Activated CD8-positive, alpha-beta memory T cell treated with anti-CD3 and anti-CD28 coated beads for 36 hours (primary cell): Measurements from ENCODE around the gene CRIP2. TPM values are rescaled to one million over a fixed set of nuclear protein-coding genes. Genes with fewer than 3 reads are reported as not detected.

ENCODE experiments used
- CTCF ChIA-PET: fragments of 350-600 bp; sonication (Branson Sonifier 250); formaldehyde crosslinking; loops from one replicate; lab custom pipeline; 2021; ENCODE audit warnings: antibody characterized with exemption; lab: Charles Lee
- POLR2A ChIA-PET: fragments of 350-600 bp; sonication (Branson Sonifier 250); formaldehyde crosslinking; loops from one replicate; lab custom pipeline; 2021; ENCODE audit warnings: antibody characterized with exemption; lab: Charles Lee
- total RNA-seq, 2 experiments: library from RNA; stranded (reverse); gene quantifications; one replicate each; pipeline ENCODE4 v1.2.3, GENCODE V29; 2021

Gene CRIP2
- total RNA-seq, 2 experiments from 2014 or later, result 1.0 to 1.2 TPM

DNA sequence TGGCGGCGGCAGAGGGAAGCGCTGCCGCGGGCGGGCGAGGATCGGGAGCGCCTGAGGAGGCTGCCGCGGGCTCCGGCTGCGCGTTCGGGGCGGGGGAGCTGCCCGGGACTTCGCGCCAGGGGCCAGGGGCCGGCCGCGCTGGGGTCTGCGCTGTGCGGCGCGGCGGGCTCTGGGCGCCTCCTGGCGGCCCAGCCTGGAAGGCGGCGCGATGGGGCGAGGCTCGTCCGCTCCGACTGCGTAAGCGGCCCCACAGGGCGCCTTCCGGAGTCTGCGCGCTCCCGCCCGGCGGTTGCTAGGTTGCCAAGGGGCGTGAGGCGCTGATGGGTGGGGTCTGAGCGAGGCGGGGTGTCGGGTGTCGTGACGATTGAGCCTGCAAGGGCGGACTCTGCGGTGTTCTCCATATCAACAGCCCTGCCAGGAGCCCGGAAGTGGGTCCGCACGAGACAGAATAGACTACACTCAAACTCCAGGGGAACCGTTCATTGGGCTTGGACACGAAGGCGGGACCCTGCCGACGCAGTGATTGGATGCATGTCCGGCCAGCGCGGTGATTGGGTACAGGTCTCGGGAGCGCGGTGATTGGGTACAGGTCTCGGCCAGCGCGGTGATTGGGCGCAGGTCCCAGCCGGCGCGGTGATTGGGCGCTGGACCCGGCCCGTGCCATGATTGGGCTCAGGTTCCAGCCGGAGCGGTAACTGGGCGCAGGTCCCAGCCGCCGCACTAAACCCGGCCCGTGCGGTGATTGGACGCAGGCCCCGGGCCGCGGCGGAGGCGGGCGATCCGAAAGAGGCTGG, 16.1 kb downstream of the CRIP2 start, which contains the start of gene TEDC1:
Gene TEDC1, plus strand, starts transcription at position 675 of the 794 bp plus-strand sequence. CDS start 130 bp downstream, outside the sequence.
- ChIA-PET CTCF (interaction anchor here (1.0 to 5.3 kb wide), 13 partner anchors 10 to 189 kb away, joined by 3 to 84 read pairs (median 5); partner anchors contain the start of gene PACS2), POLR2A (interaction anchor here (1.1 to 3.7 kb wide), 3 partner anchors 9 to 37 kb away, joined by 3 to 47 read pairs (median 6); no protein-coding TSS in a partner anchor)

DNA sequence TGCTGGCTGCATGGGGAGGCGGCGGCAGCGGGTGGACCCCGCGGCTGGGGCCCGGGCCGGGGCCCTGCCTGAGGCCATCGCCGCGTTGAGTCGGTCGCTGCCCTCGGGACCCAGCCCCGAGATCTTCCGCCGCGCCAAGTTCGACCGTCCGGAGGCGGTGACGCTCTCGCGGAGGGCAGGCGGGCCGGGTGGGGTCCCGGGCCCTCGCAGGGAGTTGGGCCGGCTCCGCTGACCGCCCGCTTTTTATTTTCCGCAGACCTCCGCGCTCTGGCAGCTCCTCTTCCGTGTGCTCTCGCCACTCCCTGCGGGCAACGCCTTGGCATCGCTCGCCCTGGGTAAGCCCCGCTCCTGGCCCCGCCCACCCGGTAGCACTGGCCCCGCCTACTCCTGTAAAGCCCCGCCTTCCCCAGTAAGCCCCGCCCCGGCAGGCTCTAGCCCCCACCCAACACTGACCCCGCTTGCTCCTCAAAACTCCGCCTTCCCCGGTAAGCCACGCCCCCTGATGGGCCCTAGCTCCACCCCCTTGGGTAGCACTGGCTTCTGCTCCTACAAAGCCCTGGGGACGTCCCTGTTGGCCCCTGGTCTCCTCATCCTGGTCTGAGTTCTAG, 16.8 kb downstream of the CRIP2 start:
- ChIA-PET POLR2A (interaction anchor here (0.6 to 3.7 kb wide), 2 partner anchors 9 to 527 kb away, joined by 4 to 47 read pairs; no protein-coding TSS in a partner anchor), CTCF (interaction anchor here (1.0 to 5.3 kb wide), 3 partner anchors 10 to 120 kb away, joined by 3 to 84 read pairs (median 35); no protein-coding TSS in a partner anchor)

DNA sequence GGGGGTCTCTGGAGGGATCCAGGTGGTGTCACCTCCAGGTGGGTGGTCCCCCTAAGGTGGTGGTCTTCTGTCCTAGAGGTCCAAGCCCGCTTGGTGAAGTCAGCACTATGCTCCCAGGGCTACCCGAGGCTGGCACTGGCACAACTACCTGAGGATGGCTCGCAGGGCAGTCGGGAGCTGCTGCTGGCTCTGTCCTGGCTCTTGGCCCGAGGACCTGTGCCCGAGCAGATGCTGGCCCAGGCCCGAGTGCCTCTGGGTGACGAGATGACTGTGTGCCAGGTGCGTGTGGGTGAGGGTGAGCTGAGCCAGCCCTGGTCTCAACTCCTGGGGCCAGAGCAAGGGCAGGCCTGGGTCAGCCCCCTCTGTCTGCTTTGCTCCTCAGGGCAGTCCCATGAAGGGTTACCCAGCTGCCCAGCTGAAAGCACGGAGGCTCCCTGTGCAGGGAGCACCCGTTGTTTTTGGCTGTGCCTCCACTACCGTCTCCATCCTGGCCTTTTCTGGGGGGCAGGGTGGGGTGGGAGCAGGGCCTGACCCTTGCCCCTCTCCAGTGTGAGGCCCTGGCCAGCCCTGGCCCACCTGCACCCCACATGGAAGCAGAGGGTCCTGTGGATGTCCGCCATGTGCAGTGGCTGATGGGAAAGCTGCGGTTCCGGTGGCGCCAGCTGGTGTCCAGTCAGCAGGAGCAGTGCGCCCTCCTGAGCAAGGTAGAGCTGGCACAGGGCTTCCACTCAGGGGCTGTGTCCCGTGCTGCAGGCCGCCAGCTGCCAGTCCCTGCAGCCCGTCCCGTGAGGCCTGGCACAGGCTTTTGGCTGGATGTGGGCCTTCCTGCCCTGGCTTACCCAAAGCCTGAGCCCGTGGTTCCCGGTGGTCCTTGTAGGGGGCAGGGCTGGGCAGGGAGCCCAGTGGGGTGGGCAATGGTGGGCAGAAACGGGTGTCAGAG, 17.7 kb downstream of the CRIP2 start:
- POLR2A ChIA-PET, result interaction anchor here (0.6 to 3.7 kb wide), 2 partner anchors 10 to 528 kb away, joined by 4 to 47 read pairs; no protein-coding TSS in a partner anchor
- CTCF ChIA-PET, result interaction anchor here (1.0 to 5.3 kb wide), 3 partner anchors 11 to 121 kb away, joined by 3 to 84 read pairs (median 35); no protein-coding TSS in a partner anchor

DNA sequence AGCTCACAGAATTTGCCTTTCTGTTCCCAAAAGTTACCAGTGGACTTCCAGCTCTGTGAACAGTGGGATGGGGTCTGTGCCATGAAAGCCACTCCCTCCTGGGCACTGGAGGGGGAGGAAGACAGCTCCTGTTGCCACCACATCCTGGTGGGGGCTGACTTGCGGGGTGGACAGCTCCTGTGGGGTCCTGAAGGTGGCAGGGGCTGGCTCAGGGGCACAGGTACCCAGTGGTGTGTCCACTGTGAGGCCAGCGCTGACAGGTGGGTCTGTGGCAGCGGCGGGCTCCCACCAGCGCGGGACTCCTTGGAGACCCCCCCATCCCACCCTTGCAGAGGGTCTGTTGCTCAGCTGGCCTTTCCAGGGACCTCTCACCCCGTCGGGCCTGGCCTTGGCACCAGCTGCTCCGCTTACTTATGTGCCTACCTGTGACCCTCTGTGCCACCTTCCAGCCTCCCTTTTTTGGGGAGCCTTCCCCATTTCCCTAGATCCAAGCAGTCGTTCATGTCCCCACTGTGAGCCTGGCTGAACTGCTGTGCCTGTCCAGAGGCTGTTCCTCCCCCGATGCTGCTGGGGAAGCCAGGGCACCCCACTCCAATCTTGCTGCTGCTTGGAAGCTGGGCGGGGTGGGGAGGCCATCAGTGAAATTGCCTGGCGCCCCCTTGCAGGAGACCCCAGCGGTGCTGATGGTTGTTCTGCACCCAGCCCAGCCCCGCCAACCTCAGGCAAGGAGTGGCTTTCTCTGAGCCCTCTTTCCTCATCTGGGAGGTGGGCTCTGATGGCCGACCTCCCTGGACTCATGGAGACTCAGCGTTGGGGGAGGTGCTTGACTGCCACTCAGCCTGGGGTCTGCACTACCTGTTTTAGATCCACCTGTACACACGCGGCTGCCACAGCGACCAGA, 18.6 kb downstream of the CRIP2 start:
- ChIA-PET POLR2A (no interaction called here), CTCF (interaction anchor here (4.9 kb wide), 1 partner anchor 12 kb away, joined by 84 read pairs; no protein-coding TSS in a partner anchor)

DNA sequence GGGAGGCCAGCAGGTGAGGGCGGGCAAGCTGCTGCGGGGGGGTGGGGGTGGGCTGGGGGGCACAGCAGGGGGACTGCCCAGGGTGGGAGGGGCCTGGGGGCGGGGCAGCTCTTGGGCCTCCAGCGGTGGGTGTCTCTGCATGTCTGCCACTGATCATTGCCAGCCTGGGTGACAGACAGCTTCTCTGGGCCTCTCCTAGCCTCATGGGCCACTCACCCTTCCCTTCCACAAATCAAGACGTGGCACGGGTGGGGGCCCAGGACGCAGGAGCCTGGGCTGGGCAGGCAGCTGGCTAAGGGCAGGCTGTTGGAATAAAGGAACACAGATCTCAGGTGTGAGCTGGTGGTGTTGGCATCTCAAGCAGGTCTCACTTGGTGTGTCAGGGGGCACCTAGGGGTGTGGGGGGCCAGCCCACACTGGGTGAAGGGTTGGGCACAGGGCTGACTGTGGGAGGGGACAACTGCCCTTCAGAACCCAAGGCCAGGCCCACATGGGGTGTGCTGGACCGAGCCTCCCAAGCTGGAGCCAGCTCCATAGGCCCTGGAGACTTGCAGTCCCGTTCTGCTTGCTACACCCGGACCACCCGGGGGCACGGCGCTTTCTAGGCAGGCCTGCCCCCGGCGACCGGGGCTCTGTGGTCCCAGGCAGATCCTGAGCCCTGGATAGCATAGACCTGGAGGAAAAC, 19.4 kb downstream of the CRIP2 start:
- CTCF ChIA-PET, result interaction anchor here (0.5 kb wide), 1 partner anchor 41 kb away, joined by 3 read pairs; no protein-coding TSS in a partner anchor
- POLR2A ChIA-PET, result no interaction called here

DNA sequence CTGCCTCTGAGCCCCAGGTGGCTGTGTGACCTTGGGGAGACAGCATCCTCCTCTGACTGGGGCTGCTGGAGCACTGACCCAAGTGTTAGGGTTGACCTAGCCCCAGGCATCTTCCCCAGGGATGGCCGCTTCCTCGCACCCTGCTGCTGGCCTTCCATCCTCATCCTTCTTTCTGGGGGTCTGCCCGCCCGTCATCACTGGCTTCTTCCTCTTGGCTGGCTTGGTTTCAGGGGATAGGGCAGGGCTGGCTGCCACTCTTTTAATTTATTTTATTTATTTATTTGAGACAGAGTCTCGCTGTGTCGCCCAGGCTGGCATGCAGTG, 19.9 kb downstream of the CRIP2 start:
- POLR2A ChIA-PET, result no interaction called here
- CTCF ChIA-PET, result interaction anchor here (0.5 kb wide), 1 partner anchor 40 kb away, joined by 3 read pairs; no protein-coding TSS in a partner anchor

DNA sequence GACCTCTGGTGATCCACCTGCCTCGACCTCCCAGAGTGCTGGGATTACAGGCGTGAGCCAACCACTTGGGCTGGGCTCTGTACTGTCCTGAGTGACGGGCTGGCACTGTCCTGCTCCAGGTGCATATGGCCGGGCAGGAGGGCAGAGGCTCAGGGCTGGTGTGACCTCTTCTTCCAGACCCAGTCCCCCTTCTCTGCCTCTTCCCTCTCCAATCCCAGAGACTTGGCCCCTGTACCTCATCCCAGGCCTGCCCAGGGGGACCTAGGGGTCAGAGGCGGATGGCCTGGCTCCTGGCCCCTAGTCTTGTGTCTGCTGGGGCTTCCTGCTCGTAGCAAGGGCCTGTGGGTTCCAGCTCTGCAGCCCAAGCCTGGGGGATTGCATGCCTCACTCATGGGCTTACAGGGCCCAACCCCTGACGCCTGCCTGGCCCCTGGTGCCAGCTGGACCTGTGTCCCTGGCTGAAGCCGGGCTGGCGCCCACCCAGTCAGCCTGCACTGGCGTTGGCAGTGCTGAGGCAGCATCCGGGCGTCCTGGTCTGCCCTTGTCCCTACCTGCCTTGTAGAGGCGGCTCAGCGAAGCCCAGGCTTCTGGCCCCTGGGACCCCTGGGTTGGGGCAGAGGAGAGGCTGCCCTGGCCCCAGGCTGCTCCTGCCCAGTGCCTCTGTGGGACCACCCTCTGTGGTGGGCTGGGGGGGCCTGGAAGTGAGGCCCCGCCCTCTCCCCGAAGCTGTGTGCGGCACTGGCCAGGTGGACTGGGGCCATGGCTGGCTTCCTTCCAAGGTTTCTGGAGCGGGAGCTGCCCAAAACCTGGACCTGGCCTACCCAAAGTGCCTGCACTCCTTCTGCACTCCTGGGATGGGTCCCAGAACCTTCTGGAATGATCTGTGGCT, 20.7 kb downstream of the CRIP2 start:
- CTCF ChIA-PET, result interaction anchor here (0.6 kb wide), 1 partner anchor 441 kb away, joined by 4 read pairs; no protein-coding TSS in a partner anchor
- POLR2A ChIA-PET, result no interaction called here

DNA sequence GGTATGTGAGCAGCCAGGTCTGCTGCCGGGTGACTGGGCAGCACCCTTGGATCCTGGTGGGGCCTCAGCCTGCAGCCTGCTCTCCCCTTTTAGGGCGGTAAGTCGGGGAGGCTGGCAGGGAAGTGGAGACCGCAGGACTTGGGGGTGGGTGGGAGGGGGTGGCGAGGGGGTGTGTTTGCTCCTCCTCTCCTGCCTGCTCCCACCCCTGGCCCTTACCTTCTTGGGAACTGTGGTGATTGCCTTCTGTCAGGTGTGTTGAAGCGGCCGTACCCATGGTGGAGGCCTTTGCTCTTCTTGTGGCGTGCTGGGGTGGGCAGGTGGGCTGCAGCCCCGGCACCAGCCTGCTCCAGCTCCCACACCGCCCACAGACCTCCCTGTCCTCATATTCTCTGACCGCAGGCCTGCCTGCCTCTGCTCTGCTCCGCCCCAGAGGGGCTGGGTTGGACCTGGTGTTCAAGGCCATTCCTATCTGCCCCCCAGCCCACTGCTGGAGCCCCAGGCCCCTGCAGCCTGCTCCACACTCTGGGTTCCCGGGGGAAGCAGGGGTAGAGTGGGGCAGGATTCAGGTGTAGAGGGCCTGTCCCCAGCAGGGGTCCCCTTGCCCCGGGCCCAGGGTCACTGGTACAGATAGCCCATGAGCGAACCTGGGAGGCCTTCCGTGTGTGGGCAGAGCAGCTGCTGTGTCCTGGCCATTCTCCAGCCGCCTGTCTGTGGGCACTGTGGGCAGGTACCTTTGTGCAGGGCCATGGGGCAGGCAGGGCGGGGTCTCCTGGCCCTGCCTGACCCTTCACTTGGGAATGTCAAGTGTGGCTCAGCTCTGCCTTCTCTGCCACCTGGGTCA, 21.6 kb downstream of the CRIP2 start:
- ChIA-PET POLR2A (no interaction called here), CTCF (interaction anchor here (0.6 kb wide), 1 partner anchor 442 kb away, joined by 4 read pairs; no protein-coding TSS in a partner anchor)

DNA sequence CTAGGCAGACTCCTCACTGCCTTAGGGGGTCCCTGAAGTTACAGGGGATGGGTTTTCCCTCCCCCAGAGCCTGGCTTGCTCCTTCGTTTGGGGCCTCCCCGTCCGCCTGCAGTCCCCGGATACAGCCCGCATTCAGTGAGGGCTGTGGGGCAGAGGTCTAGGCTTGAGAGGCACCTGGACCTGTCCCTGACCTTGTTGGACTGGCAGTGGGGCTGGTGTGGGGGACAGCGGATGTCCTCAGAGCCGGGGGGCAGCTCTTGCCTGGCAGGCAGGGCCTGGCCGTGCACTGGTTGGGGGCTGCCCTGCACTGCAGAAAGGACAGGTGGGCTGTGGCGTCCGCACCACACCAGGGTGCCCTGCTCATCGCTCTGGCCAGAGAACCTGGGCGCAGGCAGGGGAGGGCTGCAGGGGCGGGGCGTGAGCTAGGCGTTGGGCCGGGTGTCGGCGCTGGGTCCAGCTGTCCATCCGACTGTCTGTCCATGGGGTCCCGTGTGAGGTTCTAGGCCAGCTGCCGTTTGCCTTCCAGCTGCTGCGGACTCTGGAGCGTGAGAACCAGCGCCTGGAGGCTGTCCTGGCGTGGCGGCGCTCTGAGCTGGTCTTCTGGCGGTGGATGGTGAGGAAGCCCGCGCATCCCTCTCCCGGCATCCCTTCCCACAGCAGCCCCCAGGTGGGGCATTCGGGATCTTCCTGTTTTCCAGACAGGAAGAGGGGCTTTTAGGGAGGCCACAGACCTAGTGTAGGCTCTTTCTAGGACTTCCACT, 22.4 kb downstream of the CRIP2 start:
- ChIA-PET CTCF (interaction anchor here (1.2 kb wide), 1 partner anchor 145 kb away, joined by 3 read pairs; no protein-coding TSS in a partner anchor), POLR2A (no interaction called here)

DNA sequence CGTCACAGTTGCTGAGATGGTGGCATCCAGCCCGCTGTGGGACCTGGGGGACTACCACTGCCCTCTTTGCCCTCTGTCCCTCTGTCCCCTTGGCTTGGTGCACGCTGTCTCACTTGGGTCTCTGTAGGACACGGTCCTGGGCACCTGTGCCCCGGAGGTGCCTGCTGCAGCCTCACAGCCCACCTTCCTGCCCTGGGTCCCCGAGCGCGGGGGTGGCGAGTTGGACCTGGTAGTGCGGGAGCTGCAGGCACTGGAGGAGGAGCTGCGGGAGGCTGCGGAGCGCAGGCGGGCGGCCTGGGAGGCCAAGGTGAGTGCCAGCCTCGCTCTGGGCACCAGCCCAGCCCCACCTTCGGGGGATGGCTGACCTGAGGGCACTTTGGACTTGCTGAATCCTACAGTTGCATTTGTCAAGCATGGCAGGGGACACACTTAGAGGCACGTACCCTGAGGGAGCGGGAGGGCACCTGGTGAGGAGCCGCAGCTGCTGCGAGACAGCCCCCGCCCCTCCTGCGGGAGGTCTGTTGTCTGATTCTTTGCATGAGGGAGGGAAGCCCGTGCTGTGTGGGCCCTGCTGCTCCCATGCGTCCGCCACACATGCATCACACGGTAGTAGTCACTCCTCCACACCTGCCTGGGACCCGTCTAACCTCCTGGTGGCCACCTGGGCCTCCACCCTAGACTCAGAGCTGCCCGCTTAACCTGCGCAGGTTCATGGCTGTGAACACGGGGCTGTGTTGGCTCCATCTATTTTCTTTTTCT, 23.2 kb downstream of the CRIP2 start:
- POLR2A ChIA-PET, result no interaction called here
- CTCF ChIA-PET, result interaction anchor here (1.2 kb wide), 1 partner anchor 146 kb away, joined by 3 read pairs; no protein-coding TSS in a partner anchor

DNA sequence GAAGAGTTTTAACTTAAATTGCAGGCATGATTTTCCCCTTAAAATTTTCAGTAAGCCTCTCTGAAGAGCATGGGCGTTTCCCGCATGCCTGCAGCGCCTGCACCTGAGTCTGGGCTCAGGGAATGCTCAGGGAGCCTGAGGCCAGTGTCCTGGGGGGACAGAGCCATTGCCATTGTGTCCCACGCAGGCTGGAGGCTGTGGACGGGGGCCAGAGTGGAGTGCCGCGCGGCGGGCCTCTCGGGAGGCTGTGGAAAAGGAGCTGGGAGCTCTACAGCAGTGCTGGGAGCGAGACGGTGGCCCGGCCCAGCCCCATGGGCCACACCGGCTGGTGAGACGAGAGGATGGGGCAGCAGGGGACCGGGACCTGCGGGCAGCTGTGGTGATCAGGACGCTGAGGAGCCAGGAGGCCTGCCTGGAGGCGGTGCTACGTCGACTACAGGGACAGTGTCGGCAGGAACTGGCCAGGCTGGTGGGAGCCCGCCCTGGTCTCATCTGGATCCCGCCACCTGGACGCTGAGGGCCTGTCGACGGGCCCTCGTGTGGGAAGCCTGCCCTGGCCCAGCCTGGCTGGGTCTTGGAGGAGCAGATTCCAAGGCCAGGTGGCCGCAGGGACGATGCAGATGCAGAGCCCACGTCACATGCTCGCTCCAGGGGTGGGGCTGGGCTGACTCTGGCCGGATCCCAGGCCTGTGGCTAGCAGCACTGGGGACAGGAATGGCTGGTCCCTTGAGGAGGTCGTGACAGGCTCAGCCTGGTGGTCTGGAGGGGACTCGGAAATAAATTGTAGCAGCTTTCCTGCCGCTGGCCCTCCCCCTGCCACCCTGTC, 24.0 kb downstream of the CRIP2 start:
- CTCF ChIA-PET, result no interaction called here

DNA sequence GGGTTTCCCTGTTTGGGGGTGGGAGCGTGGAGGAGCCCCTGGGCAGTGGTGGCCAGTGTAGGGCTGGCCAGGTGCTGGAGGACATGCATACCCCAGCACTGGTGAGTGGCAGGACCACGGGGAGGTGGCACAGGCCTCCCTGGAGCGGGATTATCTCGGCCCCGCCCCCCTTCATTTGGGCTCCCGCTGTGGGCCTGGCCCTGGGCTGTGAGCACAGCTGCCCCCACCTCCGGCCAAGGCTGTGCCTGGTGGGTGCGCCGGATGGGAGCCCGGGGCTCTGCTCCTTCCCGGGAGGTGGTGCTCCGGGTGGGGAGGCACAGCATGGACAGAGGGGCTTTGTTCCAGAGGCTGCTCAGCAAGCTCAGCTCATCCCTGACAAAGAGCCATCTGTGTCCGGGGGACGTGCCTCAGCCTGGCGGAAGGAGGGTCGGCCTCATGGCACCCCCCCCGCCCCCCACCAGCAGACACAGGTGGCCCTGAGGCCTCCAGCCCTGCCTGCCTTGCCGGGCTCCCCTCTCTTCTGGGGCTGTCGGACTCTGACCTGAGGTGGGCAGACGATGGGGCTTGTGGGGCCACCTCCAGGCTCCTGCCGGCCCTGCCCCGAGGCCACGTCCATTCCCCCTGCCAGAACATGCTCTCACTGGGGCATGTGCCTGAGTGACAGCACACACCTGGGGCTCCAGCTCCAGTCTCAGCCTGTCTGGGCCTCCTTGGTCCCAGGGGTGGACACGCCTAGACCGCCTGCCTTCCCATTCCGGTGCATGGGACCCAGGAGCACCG, 24.8 kb downstream of the CRIP2 start:
- CTCF ChIA-PET, result interaction anchor here (0.6 kb wide), 1 partner anchor 125 kb away, joined by 3 read pairs; no protein-coding TSS in a partner anchor
- POLR2A ChIA-PET, result no interaction called here

More for the DNA sequence above, 24.0 kb downstream of the CRIP2 start:
- POLR2A ChIA-PET, result no interaction called here
